GM23338 (cell line): ENCODE results near the gene PRPF40B. TPM values are rescaled to one million over a fixed set of nuclear protein-coding genes. Genes with fewer than 3 reads are reported as not detected.

Experiments
- CREB1 ChIP-seq: fragments of 250-450 bp; sonication (Bioruptor Pico); IDR thresholded peaks from 2 replicates; pipeline ENCODE4 v1.5.0; 2020; ENCODE audit warnings: low read depth, mild to moderate bottlenecking, moderate library complexity
- CTCF ChIP-seq, 2 experiments: fragments of 200-600 bp in 1 of 2; sonication (generic) in 1 of 2; conservative IDR thresholded peaks; 2 replicates each; pipeline versions ENCODE4 v1.5.1 to v1.6.1; 2016 to 2017; ENCODE audit warnings: antibody characterized with exemption in 2 of 2, low read depth in 2 of 2, mild to moderate bottlenecking in 2 of 2, moderate library complexity in 1 of 2
- ETS1 ChIP-seq: IDR thresholded peaks from 2 replicates; pipeline ENCODE4 v1.6.1; 2016; ENCODE audit warnings: antibody characterized with exemption
- EZH2phosphoT487 ChIP-seq: fragments of 200-600 bp; sonication (generic); IDR thresholded peaks from one replicate; pipeline ENCODE4 v1.8.1; 2018; ENCODE audit warnings: antibody characterized with exemption; ENCODE audit not compliant: unreplicated experiment
- JUNB ChIP-seq: IDR thresholded peaks from one replicate; pipeline ENCODE4 v1.6.1; 2016; ENCODE audit warnings: antibody characterized with exemption; ENCODE audit not compliant: unreplicated experiment
- NANOG ChIP-seq: IDR thresholded peaks from 2 replicates; pipeline ENCODE4 v1.6.1; 2016; ENCODE audit warnings: antibody characterized with exemption, borderline replicate concordance
- STAT1 ChIP-seq: IDR thresholded peaks from one replicate; pipeline ENCODE4 v1.6.1; 2016; ENCODE audit warnings: antibody characterized with exemption; ENCODE audit not compliant: unreplicated experiment
- ZNF114 ChIP-seq: fragments of 250-450 bp; sonication (Bioruptor Pico); IDR thresholded peaks from 2 replicates; pipeline ENCODE4 v1.5.0; 2020; ENCODE audit warnings: mild to moderate bottlenecking, moderate library complexity
- ZNF331 ChIP-seq: fragments of 250-450 bp; sonication (Bioruptor Pico); IDR thresholded peaks from 2 replicates; pipeline ENCODE4 v1.5.0; 2020; ENCODE audit warnings: low read depth, mild to moderate bottlenecking, moderate library complexity
- ZNF462 ChIP-seq: fragments of 250-450 bp; sonication (Bioruptor Pico); IDR thresholded peaks from 2 replicates; pipeline ENCODE4 v1.5.0; 2020; ENCODE audit warnings: mild to moderate bottlenecking, moderate library complexity
- polyA plus RNA-seq: library from polyadenylated mRNA; unstranded; fragments of >200 nt; fragmentation: Nextera tagmentation; extraction: Ambion mirVana; gene quantifications from 2 replicates; pipeline ENCODE4 v1.2.1, GENCODE V29; 2016
- total RNA-seq: library from RNA; depleted of rRNA; stranded (reverse); fragments of >200 nt; shearing (Covaris generic); gene quantifications from 2 replicates; pipeline ENCODE4 v1.2.3, GENCODE V29; 2014

PRPF40B gene
- total and polyA plus RNA-seq, 2 experiments from 2014 or later: 17.9 to 19.0 TPM

GRCh38 chr12:49654715-49655114 is 31.4 kb downstream of the PRPF40B start (continued):
- TF ChIP-seq ZNF462 (CRISPR knock-in tag): no peak
- TF ChIP-seq ZNF114 (CRISPR knock-in tag): no peak
- no peak for TF ChIP-seq STAT1
- no peak for TF ChIP-seq CREB1 (CRISPR knock-in tag)
- TF ChIP-seq NANOG: no peak
- no peak for TF ChIP-seq ZNF331 (CRISPR knock-in tag)
- TF ChIP-seq JUNB: no peak
- no peak for TF ChIP-seq ETS1
- TF ChIP-seq CTCF (conservative IDR thresholded peaks at IDR 0.05; ENCODE audit: low read depth in 2 of 2): no peak
- TF ChIP-seq EZH2phosphoT487: no peak
